ENCODE results near the gene DACT2.

DACT2 gene

DNA sequence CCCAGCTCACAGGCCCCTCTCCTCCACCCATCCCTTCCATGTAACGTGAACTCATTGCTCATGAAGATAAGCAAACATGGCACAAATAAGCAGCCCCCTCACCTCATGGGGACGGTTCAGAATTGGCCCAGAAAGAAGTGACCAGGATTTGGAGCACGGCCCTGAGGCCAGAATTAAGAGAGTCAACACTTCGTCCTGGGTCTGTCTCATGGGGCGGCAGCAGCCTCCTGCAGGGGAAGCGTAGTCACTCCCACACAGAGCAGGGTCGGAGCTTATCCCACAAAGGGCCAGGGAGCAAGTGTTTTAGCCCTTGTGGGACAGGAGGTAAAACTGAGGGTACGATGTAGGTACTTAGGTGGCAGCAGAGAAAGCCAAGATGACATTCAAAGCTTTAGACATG, 28.6 kb upstream of the DACT2 start:
- DNase-seq = no peak

GRCh38 chr6:168347615-168348014, 28.0 kb upstream of the DACT2 start:
- no peak for DNase-seq

- no peak for DNase-seq
Observed at GRCh38 chr6:168347053-168347452, 27.5 kb upstream of the DACT2 start.

GRCh38 chr6:168345896-168346754, 26.5 kb upstream of the DACT2 start:
- DNase-seq = no peak

DNA sequence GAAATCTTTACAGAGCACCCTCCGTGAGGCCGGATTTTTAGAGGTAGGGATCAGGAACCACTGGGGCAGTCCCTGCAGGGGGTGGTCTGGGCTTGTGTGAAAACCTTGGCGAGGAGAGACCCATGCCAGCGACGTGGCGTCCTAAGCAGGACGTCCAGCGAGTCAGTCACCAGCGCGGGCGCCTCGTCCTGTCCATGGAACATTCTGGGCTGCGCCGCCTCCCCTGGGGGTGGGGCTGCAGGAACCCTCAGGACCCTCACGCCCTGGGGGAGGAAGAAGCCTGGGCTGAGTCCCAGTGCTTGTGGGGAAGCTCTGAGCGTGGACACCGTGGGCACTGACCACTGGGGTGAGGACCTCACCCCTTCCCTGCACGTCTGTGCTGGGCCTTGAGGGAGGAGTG, 25.7 kb upstream of the DACT2 start:
- no peak for DNase-seq

DNA sequence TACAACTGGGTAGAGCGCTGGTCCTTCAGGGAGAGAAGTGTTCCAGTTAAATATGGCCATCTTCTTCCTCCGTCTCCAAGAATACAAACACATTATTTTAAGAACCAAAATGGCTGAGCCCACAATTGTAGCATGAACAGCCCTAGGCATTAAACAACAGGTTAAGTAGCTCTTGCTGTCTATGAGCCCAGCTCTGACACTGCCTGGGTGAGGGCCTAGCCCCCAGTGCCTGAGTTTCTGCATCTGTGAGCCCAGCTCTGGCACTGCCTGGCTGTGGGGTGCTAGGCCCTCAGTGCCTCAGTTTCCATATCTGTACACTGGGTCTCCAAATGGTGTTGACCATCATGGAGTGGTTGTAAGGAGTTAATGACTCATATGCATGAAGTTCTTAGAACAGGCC, 24.8 kb upstream of the DACT2 start:
- no peak for DNase-seq

DNA sequence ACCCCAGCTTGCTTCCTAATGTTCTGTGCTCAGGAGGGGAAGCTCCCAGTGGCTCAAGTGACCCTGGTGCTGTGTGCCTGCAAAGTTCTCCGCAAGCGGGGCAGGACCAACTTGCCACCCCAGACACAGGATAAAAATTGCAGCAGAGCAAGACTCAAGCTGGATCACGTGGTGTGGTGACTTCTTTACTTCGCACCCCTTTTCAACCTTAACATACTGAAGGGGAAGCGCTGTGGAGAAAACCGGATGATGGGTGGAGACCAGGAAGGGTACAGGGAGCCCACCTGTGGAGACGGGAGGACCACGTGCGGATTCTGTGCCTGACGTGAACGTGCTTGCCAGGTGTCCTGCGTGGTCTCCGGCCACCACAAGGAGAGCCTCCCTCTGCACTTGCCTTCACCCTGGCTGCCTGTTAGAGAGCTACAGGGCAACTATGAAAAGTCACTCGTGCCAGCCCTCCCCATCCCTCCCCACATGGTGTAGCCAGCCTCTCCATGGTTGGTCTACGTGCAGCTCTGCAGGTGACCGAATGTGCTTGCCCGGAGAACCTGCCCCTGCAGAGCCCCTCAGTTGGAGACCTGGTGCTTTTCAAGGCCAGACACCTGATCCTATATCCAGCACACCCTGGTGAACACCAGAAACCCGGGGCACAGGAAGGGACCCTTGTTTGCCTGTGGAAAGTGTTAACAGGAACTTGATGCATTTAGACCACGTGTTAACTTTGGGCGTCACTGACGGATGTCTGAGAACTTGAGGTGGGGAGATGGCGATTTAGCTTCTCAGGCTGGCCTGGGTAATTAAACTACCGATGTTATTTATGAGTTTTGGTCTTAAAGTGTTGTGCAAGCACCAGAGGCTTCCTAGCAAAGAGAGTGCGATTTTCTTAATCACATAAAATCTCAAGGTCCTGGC, 23.9 kb upstream of the DACT2 start:
- DNase-seq = no peak

DNA sequence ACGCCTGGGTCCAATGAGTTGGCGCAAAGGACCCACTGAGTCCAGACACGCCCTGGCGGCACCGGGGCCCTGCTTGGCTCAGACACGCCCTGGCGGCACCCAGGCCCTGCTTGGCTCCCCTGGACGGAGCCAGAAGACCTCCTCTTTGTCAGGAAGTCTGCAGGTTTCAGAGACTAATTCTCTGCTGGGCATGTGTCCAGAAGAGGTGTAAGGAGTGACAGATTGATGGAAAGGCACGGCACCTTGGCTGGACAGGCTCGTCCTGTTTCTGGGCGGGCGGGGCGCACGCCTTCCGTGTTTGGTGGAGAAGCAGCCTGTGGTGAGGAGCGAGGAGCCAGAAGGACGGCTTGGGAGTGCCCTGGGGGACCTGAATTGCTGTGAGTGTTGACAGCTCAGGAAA, 23.1 kb upstream of the DACT2 start:
- DNase-seq = no peak

DNA sequence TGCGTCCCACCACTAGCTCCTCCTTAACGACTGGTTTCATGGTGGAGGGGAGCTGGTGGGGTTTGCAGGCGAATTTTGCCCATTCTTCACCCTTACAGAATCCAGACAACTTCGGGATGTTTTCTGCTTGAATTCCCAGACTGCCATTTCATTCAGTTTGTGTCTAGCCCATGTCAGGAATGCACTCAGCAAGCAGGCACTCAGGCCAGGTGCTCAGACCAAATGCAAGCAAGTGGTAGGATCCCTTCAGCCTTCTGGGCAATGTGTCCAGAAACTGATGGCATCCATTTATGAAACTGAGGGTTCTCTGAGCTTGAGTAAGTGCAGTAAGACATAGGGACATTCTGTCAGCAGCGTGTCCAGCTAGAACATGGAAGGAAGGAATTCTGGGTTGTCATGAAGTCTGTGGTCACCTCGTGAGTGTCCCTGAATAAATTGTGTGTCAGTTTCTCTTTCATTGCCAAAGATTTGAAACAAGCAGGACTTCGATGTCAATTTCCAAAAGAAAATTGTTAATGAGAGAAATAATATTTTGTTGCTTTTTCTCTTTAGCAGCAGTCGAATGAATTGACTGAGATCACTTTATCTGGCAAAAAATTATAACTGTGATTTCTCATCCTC, 21.8 kb upstream of the DACT2 start:
- DNase-seq = no peak

DNA sequence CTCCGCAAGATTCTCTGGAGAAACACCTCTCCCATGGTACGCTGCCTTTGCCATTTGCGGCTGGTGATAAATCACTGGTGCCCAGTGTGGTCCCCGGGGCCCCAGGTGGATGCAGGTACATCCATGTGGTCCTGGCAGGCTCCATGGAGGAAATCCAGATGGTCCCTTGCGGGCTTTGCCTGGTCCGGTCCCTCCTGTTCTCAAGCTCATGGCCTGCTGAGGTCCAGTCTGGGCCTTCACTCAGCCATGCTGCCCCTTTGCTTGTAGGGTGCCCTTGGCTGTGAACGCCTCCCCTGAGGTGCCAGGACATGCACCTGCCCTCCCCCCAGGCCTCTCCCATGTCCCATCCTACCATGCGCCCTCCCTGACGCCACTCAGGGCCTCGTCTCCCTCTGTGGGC, 21.2 kb upstream of the DACT2 start:
- DNase-seq = no peak

DNA sequence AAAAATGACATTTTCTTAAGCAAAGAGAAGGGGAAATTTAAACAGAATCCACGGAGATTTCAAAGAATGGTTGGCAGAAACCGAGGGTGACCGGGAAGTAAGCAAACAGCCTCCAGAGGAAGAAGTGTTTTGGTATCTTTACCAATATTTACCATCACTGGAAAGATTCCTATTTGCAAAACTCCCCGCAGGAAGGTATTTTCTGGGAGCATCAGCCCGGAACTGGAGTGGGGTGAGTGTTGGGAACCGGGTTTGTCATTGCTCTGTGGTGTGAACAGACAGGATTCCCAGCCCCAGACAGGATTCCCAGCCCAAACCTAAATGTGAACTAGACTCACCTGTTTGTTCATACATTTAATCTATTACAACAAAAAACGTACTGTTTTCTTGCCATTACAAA, 19.2 kb upstream of the DACT2 start:
- DNase-seq = no peak

DNA sequence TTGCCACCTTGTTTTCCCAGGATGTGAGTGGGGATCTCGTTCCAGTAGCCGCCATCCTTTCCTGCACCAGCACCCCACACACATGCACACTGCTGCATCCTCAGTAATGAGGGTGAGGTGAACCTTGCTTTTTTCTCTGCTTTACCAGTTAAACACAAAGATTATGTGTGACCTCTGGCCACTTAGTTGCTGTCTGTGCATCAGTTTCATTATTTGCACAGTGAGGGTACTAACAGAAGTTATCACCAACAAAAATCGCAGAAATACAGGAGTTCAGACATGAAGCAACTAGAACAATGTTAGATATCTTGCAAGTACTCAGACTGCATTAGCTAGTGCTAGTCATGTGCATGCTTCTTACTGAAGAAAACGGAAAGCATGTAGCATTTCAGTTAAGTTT, 17.4 kb upstream of the DACT2 start:
- DNase-seq = no peak

DNA sequence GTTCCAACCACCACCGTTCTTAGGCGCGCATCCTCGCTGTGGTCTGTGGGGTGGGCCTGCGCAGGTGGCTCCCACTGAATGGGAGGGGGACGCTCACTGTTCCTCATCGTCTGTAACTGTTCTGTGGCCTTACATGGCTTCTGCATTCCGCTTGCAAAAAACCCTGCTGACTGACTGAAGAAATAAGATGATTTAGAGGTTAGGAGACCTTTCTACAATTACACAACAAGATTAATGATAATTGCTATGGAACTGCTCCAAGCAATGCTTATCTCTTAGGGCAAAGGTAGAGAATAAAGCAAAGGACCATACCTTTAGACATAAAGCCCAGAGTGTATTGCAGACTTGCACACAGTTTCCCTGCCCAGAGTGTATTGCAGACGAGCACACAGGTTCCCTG, 14.4 kb upstream of the DACT2 start:
- DNase-seq = no peak

GRCh38 chr6:168333491-168333890, 13.9 kb upstream of the DACT2 start:
- DNase-seq = no peak

GRCh38 chr6:168333039-168333438, 13.5 kb upstream of the DACT2 start:
- DNase-seq = no peak

DNA sequence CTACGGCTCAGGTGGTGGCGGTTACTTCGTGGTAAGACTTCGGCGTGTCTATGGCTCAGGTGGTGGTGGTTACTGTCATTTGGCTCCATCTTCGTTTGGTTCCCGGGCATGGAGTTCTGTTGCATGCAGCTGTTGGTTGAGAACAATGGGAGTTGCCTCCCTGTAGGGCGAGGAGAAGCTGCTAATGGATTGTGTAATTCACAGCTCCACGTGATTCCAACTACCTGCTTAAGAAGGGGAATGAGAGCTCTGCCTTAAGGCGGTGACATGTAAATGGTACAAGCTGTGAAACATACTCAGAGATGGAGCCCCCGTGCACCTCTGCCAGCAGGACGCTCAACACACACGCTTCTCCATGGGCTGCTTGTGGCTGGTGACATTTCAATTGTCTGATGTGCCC, 12.4 kb upstream of the DACT2 start:
- DNase-seq = no peak

DNA sequence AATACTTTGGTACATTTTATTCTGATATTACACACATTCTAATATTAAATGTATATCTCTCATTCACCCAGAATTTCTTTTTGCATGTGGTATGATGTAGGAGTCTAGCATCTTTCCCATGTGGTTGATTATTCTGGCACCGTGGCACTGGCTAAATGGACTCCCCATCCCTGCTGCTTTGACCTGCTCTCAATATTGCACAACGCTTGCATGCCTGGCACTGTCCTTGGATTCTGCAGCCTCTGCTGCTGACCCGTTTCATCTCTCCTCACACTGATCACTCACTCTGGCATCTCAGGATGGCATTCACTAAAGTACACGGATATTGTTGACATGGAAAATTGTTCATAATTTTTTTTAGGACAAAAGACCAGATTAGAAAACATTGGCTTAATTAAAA, 11.5 kb upstream of the DACT2 start:
- no peak for DNase-seq

- DNase-seq = no peak
Observed at GRCh38 chr6:168330403-168330802, 10.8 kb upstream of the DACT2 start.

- DNase-seq = no peak
Observed at GRCh38 chr6:168328086-168328485, 8.5 kb upstream of the DACT2 start.

- no peak for DNase-seq
Observed at GRCh38 chr6:168326294-168327261, 7.0 kb upstream of the DACT2 start.

DNA sequence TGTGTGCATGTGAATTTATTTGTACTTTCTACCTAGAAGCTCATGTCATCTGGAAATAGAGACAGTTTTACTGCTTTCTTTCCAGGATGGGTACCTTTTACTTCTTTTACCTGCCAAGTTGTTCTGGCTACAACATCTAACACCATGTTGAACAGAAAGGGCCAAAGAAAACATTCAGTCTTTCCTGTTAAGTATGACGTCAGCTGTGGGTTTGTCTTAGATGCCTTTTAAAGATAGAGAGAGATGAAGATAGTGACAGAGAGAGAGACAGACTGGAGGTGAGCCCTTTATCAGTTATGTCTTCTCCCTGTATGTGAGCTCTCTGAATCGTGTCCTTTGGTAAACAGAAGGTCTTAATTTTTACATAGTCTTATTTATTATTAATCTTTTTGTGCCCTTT, 3.4 kb upstream of the DACT2 start:
- peak in 1 of 5 experiments; percentile 88 for DNase-seq

- no peak for DNase-seq
Observed at GRCh38 chr6:168320634-168321033, 1.1 kb upstream of the DACT2 start.
